HepG2 (cell line): ENCODE results near the gene EMC8. TPM values are rescaled to one million over a fixed set of nuclear protein-coding genes. Genes with fewer than 3 reads are reported as not detected.

Experiments
- ATAC-seq: fragments of 200-7000 bp; cut with Tn5 transposase; 3 replicates; pipeline ENCODE4 v1.9.1; 2020; ENCODE audit warnings: mild to moderate bottlenecking, moderate library complexity
- BruUV-seq: library from RNA; stranded (reverse); fragments of 400-500 nt; replicated peaks from 2 replicates; lab custom pipeline; 2021; lab: Mats Ljungman, UMichigan
- CTCF ChIA-PET: fragments of 300-600 bp; formaldehyde crosslinking; extraction: SDS; loops from one replicate; lab custom pipeline; 2021; ENCODE audit warnings: low total read pairs, inconsistent platforms, low intra/inter-chr PET ratio; lab: Yijun Ruan, JAX
- POLR2A ChIA-PET: fragments of 350-600 bp; sonication (Branson Sonifier 250); formaldehyde crosslinking; loops from one replicate; lab custom pipeline; 2020; ENCODE audit warnings: antibody characterized with exemption, inconsistent platforms; lab: Yijun Ruan, JAX
- DNase-seq: peaks from one replicate; pipeline ENCODE4 v3.0.0-alpha.2; 2015; ENCODE audit warnings: low spot score
- FAIRE-seq: peaks from 3 replicates; lab custom pipeline; 2011; peaks lifted over from hg19 to GRCh38; lab: Jason Lieb, UNC
- H2AFZ ChIP-seq: one replicate; pipeline ENCODE4 v1.6.1; 2011; ENCODE audit warnings: low read length, inconsistent platforms
- H3K27ac ChIP-seq: fragments of 300-600 bp; 3 replicates; pipeline ENCODE4 v1.8.0; 2011; ENCODE audit warnings: mixed run types, mild to moderate bottlenecking, mixed read lengths, low read length, inconsistent platforms; ENCODE audit not compliant: insufficient read depth; ENCODE audit errors: extremely low read length
- H3K27me3 ChIP-seq, 2 experiments: fragments of 200-600 bp in 1 of 2; 2 replicates in 1 of 2; 3 replicates in 1 of 2; pipeline versions ENCODE4 v1.6.0 to v1.8.0; 2011; ENCODE audit warnings: low read length in 2 of 2, mild to moderate bottlenecking in 2 of 2, moderate library complexity in 2 of 2, inconsistent platforms in 1 of 2; ENCODE audit not compliant: insufficient read depth in 2 of 2, control insufficient read depth in 1 of 2
- H3K36me3 ChIP-seq, 2 experiments: fragments of 200-600 bp in 1 of 2; replicated peaks in 1 of 2; 2 replicates in 1 of 2; 3 replicates in 1 of 2; pipeline versions ENCODE4 v1.5.1 to v1.8.0; 2011; ENCODE audit warnings: low read length in 2 of 2, inconsistent platforms in 1 of 2; ENCODE audit not compliant: insufficient read depth in 2 of 2, control insufficient read depth in 1 of 2
- H3K4me1 ChIP-seq: 2 replicates; pipeline ENCODE4 v1.5.1; 2012; ENCODE audit warnings: low read length, inconsistent platforms; ENCODE audit not compliant: insufficient read depth
- H3K4me2 ChIP-seq: 2 replicates; pipeline ENCODE4 v1.6.0; 2011; ENCODE audit warnings: low read depth, low read length, inconsistent platforms
- H3K4me3 ChIP-seq, 3 experiments: fragments of 200-600 bp in 1 of 3; sonication (generic), shearing (Covaris generic) in 1 of 3; replicated peaks in 1 of 3; 2 replicates each; pipeline ENCODE4 v1.5.1; 2011 to 2016; ENCODE audit warnings: low read length in 3 of 3, inconsistent platforms in 2 of 3, low read depth in 2 of 3, mild to moderate bottlenecking in 2 of 3, control low read depth in 1 of 3, mixed read lengths in 1 of 3; ENCODE audit not compliant: insufficient read depth in 1 of 3
- H3K79me2 ChIP-seq: one replicate; pipeline ENCODE4 v1.6.1; 2011; ENCODE audit warnings: low read length, inconsistent platforms; ENCODE audit not compliant: insufficient read depth
- H3K9ac ChIP-seq: 2 replicates; pipeline ENCODE4 v1.6.0; 2011; ENCODE audit warnings: mild to moderate bottlenecking, low read depth, low read length, inconsistent platforms; ENCODE audit not compliant: insufficient read depth
- H3K9me3 ChIP-seq: 2 replicates; pipeline ENCODE4 v1.5.1; 2012; ENCODE audit warnings: mild to moderate bottlenecking, low read length
- H4K20me1 ChIP-seq: 2 replicates; pipeline ENCODE4 v1.6.0; 2011; ENCODE audit warnings: inconsistent platforms, mild to moderate bottlenecking, low read length, moderate library complexity; ENCODE audit not compliant: insufficient read depth
- ARID5B ChIP-seq: IDR thresholded peaks from 2 replicates; pipeline ENCODE4 v1.4.0; 2020; ENCODE audit warnings: mild to moderate bottlenecking, missing genetic modification reagents
- CHCHD3 ChIP-seq: sonication (generic); formaldehyde crosslinking; IDR thresholded peaks from 2 replicates; pipeline ENCODE4 v1.8.0; 2022; ENCODE audit warnings: mild to moderate bottlenecking, missing genetic modification reagents, moderate library complexity
- FOXJ3 ChIP-seq: sonication (generic); formaldehyde crosslinking; IDR thresholded peaks from 2 replicates; pipeline ENCODE4 v1.4.0; 2020; ENCODE audit warnings: missing genetic modification reagents, mild to moderate bottlenecking, borderline replicate concordance
- JUNB ChIP-seq: sonication (generic); formaldehyde crosslinking; IDR thresholded peaks from 2 replicates; pipeline ENCODE4 v1.8.0; 2022; ENCODE audit warnings: missing genetic modification reagents, mild to moderate bottlenecking, borderline replicate concordance
- KLF11 ChIP-seq: IDR thresholded peaks from 2 replicates; pipeline ENCODE4 v1.6.1; 2016; ENCODE audit warnings: missing compliant biosample characterization
- LCORL ChIP-seq, 2 experiments: fragments of 450-650 bp in 1 of 2; sonication (generic) in 1 of 2; formaldehyde crosslinking in 1 of 2; IDR thresholded peaks; 2 replicates each; pipeline versions ENCODE4 v1.5.0 to v1.6.1; 2017 to 2020; ENCODE audit warnings: antibody characterized with exemption in 1 of 2, missing genetic modification reagents in 1 of 2
- MEIS1 ChIP-seq: sonication (generic); formaldehyde crosslinking; IDR thresholded peaks from 2 replicates; pipeline ENCODE4 v1.9.0; 2021; ENCODE audit warnings: mild to moderate bottlenecking, missing genetic modification reagents, moderate library complexity, borderline replicate concordance
- MIXL1 ChIP-seq: IDR thresholded peaks from 2 replicates; pipeline ENCODE4 v1.6.1; 2016
- NR1H2 ChIP-seq: sonication (generic); formaldehyde crosslinking; IDR thresholded peaks from 2 replicates; pipeline ENCODE4 v1.8.1; 2022; ENCODE audit warnings: low read depth, missing genetic modification reagents, borderline replicate concordance
- NR2C2 ChIP-seq: sonication (generic); formaldehyde crosslinking; IDR thresholded peaks from 2 replicates; pipeline ENCODE4 v1.4.0; 2020; ENCODE audit warnings: missing genetic modification reagents, mild to moderate bottlenecking, moderate library complexity, borderline replicate concordance
- PLSCR1 ChIP-seq: sonication (generic); formaldehyde crosslinking; IDR thresholded peaks from 2 replicates; pipeline ENCODE4 v1.5.0; 2020; ENCODE audit warnings: missing genetic modification reagents, mild to moderate bottlenecking, borderline replicate concordance
- REXO4 ChIP-seq: sonication (generic); formaldehyde crosslinking; IDR thresholded peaks from 2 replicates; pipeline ENCODE4 v1.8.0; 2022; ENCODE audit warnings: missing genetic modification reagents, mild to moderate bottlenecking, borderline replicate concordance
- SRF ChIP-seq: IDR thresholded peaks from 2 replicates; pipeline ENCODE4 v1.6.1; 2011; ENCODE audit warnings: mild to moderate bottlenecking, low read depth, low read length, moderate library complexity
- SRY ChIP-seq: sonication (generic); formaldehyde crosslinking; IDR thresholded peaks from 2 replicates; pipeline ENCODE4 v1.8.0; 2022; ENCODE audit warnings: mild to moderate bottlenecking, missing genetic modification reagents
- STAT6 ChIP-seq: sonication (generic); formaldehyde crosslinking; IDR thresholded peaks from 2 replicates; pipeline ENCODE4 v1.4.0; 2020; ENCODE audit warnings: missing genetic modification reagents, mild to moderate bottlenecking, borderline replicate concordance
- ZNF253 ChIP-seq: sonication (generic); formaldehyde crosslinking; IDR thresholded peaks from 2 replicates; pipeline ENCODE4 v1.8.0; 2022; ENCODE audit warnings: mild to moderate bottlenecking, missing genetic modification reagents, borderline replicate concordance
- ZNF468 ChIP-seq: sonication (generic); formaldehyde crosslinking; IDR thresholded peaks from 2 replicates; pipeline ENCODE4 v1.8.0; 2022; ENCODE audit warnings: mild to moderate bottlenecking, moderate library complexity, missing genetic modification reagents
- ZNF569 ChIP-seq: sonication (generic); formaldehyde crosslinking; IDR thresholded peaks from 2 replicates; pipeline ENCODE4 v1.5.0; 2020; ENCODE audit warnings: mild to moderate bottlenecking, missing genetic modification reagents, moderate library complexity, borderline replicate concordance
- ZNF772 ChIP-seq: sonication (generic); formaldehyde crosslinking; IDR thresholded peaks from 2 replicates; pipeline ENCODE4 v1.5.0; 2020; ENCODE audit warnings: mild to moderate bottlenecking, missing genetic modification reagents
- WGBS: methylation state at CpG from one replicate; pipeline ENCODE4 v1.1.6; 2017; ENCODE audit warnings: low lambda C conversion rate; 5-methylcytosine and 5-hydroxymethylcytosine counted together
- in situ Hi-C: cut with HindIII; loops from 2 replicates; pipeline ENCODE4 v1.10.0; 2017; ENCODE audit warnings: low pct_unique_long_range_greater_than_20kb; ENCODE audit not compliant: extremely low pct_ligation_motif_present
- intact Hi-C: fragments of 100-400 bp; cut with micrococcal nuclease; formaldehyde crosslinking; loops from one replicate; pipeline ENCODE4 v1.10.0; 2022; ENCODE audit not compliant: unreplicated experiment
- polyA plus RNA-seq, 8 experiments: library from polyadenylated mRNA; depleted of rRNA in 3 of 8; stranded (reverse) in 7 of 8; unstranded in 1 of 8; fragments of >200 nt; fragmentation: Illumina TruSeq in 4 of 8; extraction: Trizol in 4 of 8; gene quantifications; 2 replicates each; pipeline versions ENCODE4 v1.2.1 to v1.2.3, GENCODE V29; 2011 to 2016; ENCODE audit warnings: low read depth in 4 of 8, missing spikeins in 1 of 8, mixed read lengths in 1 of 8; ENCODE audit not compliant: insufficient read depth in 1 of 8
- total RNA-seq, 5 experiments: library from RNA; depleted of rRNA; stranded (reverse); fragments of >200 nt; fragmentation: Illumina TruSeq; extraction: Trizol; gene quantifications; 2 replicates each; pipeline ENCODE4 v1.2.3, GENCODE V29; 2016; ENCODE audit warnings: low read depth in 1 of 5

EMC8 gene
- total and polyA plus RNA-seq, 2 of the 13 experiments (the other 11 are each of a cell fraction or from before 2014, with no cell fraction given), result 55.0 to 76.0 TPM

- no peaks in the 10 kb centered on the region for H3K36me3 ChIP-seq
- DNase-seq (no peak), FAIRE-seq (no peak), ATAC-seq (no peak)
- no peaks in the 10 kb centered on the region for H4K20me1 ChIP-seq
- no peak overlapping the region for H3K9ac ChIP-seq
- H3K27ac ChIP-seq, result no peak overlapping the region
- no TSS peak for BruUV-seq
- peaks cover 16% of the 10 kb centered on the region for H3K4me1 ChIP-seq
- no peak overlapping the region for H3K4me3 ChIP-seq
- H3K79me2 ChIP-seq, result no peaks in the 10 kb centered on the region
- CTCF ChIA-PET, result no interaction called here
- in situ Hi-C loops, result no loop called here
- no peaks in the 10 kb centered on the region for H3K9me3 ChIP-seq
- H2AFZ ChIP-seq, result no peak overlapping the region
- 62% methylated on average over 8 of the region's 10 CpGs for WGBS
- peaks cover 9 to 43% of the 10 kb centered on the region in 2 experiments; a peak in 3 of 5 replicates for H3K27me3 ChIP-seq
- intact Hi-C loops, result no loop called here
- H3K4me2 ChIP-seq, result no peak overlapping the region
- POLR2A ChIA-PET, result no interaction called here
- no peak for TF ChIP-seq ZNF569 (CRISPR knock-in tag)
- TF ChIP-seq ZNF253 (CRISPR knock-in tag), result no peak
- TF ChIP-seq JUNB (CRISPR knock-in tag), result no peak
- TF ChIP-seq FOXJ3 (CRISPR knock-in tag), result no peak
- TF ChIP-seq KLF11 (CRISPR knock-in tag), result no peak
- TF ChIP-seq NR2C2 (CRISPR knock-in tag), result no peak
- TF ChIP-seq LCORL (IDR thresholded peaks at IDR 0.05), result no peak
- TF ChIP-seq LCORL (CRISPR knock-in tag; IDR thresholded peaks at IDR 0.05), result no peak
- no peak for TF ChIP-seq ZNF468
- TF ChIP-seq MEIS1 (CRISPR knock-in tag), result no peak
- no peak for TF ChIP-seq REXO4 (CRISPR knock-in tag)
- TF ChIP-seq NR1H2 (CRISPR knock-in tag), result no peak
- no peak for TF ChIP-seq ARID5B (CRISPR knock-in tag)
- no peak for TF ChIP-seq STAT6 (CRISPR knock-in tag)
- no peak for TF ChIP-seq SRF
- TF ChIP-seq MIXL1 (CRISPR knock-in tag), result no peak
- no peak for TF ChIP-seq CHCHD3 (CRISPR knock-in tag)
- no peak for TF ChIP-seq ZNF772 (CRISPR knock-in tag)
- no peak for TF ChIP-seq SRY (CRISPR knock-in tag)
- no peak for TF ChIP-seq PLSCR1
These were observed 41.5 kb upstream of the EMC8 start for GRCh38 chr16:85840801-85841200.
